BE2C (cell line): ENCODE measurements around the gene SNX25.

ENCODE experiments used
- DNase-seq: peaks from one replicate; pipeline ENCODE4 v3.0.0-alpha.2; 2020
- H3K27me3 ChIP-seq: fragments of 250-450 bp; sonication (Bioruptor Pico); 2 replicates; pipeline ENCODE4 v1.5.1; 2020; ENCODE audit warnings: mild to moderate bottlenecking
- H3K36me3 ChIP-seq: fragments of 250-450 bp; sonication (Bioruptor Pico); 2 replicates; pipeline ENCODE4 v1.5.1; 2020; ENCODE audit warnings: mild to moderate bottlenecking
- H3K4me1 ChIP-seq: fragments of 250-450 bp; sonication (Bioruptor Pico); 2 replicates; pipeline ENCODE4 v1.5.1; 2020
- H3K4me3 ChIP-seq: 2 replicates; pipeline ENCODE4 v1.5.1; 2011; ENCODE audit warnings: low read depth, low read length
- H3K9me3 ChIP-seq: fragments of 250-450 bp; sonication (Bioruptor Pico); 2 replicates; pipeline ENCODE4 v1.5.1; 2020
- CTCF ChIP-seq: IDR thresholded peaks from 2 replicates; pipeline ENCODE4 v1.5.1; 2012; ENCODE audit warnings: mild to moderate bottlenecking, low read depth, low read length

SNX25 gene

GRCh38 chr4:185243879-185244278 is 34.5 kb downstream of the SNX25 start:
- Histone ChIP-seq H3K4me1 (peaks cover 3% of the 10 kb centered on the region; the same call in 1 of the 2 replicates), H3K27me3 (no peaks in the 10 kb centered on the region), H3K4me3 (no peak overlapping the region), H3K9me3 (0 out of 2 replicates have a peak, but pooled peaks cover 3% of the 10 kb centered on the region), H3K36me3 (no peaks in the 10 kb centered on the region)
- TF ChIP-seq CTCF: no peak
- no peak for DNase-seq

GRCh38 chr4:185244763-185245162 is 35.4 kb downstream of the SNX25 start:
- no peak for TF ChIP-seq CTCF
- no peak overlapping the region for H3K4me3 ChIP-seq
- no peaks in the 10 kb centered on the region for H3K27me3 ChIP-seq
- DNase-seq: peak; percentile 75
- H3K9me3 ChIP-seq: no peaks in the 10 kb centered on the region
- H3K4me1 ChIP-seq: peaks cover 3% of the 10 kb centered on the region; the same call in 1 of the 2 replicates
- H3K36me3 ChIP-seq: no peaks in the 10 kb centered on the region

- TF ChIP-seq CTCF: no peak
- Histone ChIP-seq H3K27me3 (no peaks in the 10 kb centered on the region), H3K4me1 (peaks cover 3% of the 10 kb centered on the region; the same call in 1 of the 2 replicates), H3K36me3 (no peaks in the 10 kb centered on the region), H3K4me3 (no peak overlapping the region), H3K9me3 (no peaks in the 10 kb centered on the region)
- DNase-seq: no peak
Measured at GRCh38 chr4:185246453-185246852, 37.1 kb downstream of the SNX25 start.

GRCh38 chr4:185247151-185247550 is 37.8 kb downstream of the SNX25 start:
- H3K36me3 ChIP-seq: no peaks in the 10 kb centered on the region
- peaks cover 3% of the 10 kb centered on the region; the same call in 1 of the 2 replicates for H3K4me1 ChIP-seq
- no peaks in the 10 kb centered on the region for H3K9me3 ChIP-seq
- H3K27me3 ChIP-seq: no peaks in the 10 kb centered on the region
- TF ChIP-seq CTCF: no peak
- no peak for DNase-seq
- no peak overlapping the region for H3K4me3 ChIP-seq

GRCh38 chr4:185248393-185249039 is 39.1 kb downstream of the SNX25 start:
- TF ChIP-seq CTCF: no peak
- Histone ChIP-seq H3K4me1 (peaks cover 3% of the 10 kb centered on the region; the same call in 1 of the 2 replicates), H3K9me3 (no peaks in the 10 kb centered on the region), H3K36me3 (no peaks in the 10 kb centered on the region), H3K27me3 (no peaks in the 10 kb centered on the region), H3K4me3 (no peak overlapping the region)
- DNase-seq: no peak

- no peak for DNase-seq
- Histone ChIP-seq H3K4me3 (no peak overlapping the region), H3K36me3 (no peaks in the 10 kb centered on the region), H3K9me3 (no peaks in the 10 kb centered on the region), H3K4me1 (peaks cover 3% of the 10 kb centered on the region; the same call in 1 of the 2 replicates), H3K27me3 (no peaks in the 10 kb centered on the region)
- TF ChIP-seq CTCF: no peak
Measured at GRCh38 chr4:185249105-185249504, 39.7 kb downstream of the SNX25 start.
